ENCODE measurements around the gene INSRR.
A peak's percentile ranks its signal among the peaks of the same experiment; 100 is the strongest.

INSRR gene

DNA sequence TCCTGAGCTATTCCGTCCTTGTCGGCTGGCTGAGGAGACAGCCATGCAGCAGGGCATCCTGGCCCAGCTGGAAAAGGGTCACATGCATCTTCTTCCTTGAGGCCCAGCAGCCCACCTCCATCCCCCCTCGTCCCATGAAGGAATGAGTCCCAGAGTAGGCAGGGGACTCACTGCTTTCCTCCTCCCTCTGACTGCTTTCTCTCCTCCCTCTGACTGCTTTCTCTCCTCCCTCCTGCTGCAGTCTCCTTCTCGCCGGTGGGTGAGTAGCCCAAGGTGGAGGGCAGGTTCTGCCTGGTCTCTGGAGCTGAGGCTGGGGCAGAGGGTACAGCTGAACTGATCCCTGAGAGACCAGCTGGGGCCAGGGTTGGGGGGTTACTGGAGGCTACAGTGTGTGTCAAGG lies 15.2 kb upstream of the INSRR start:
- DNase-seq (ENCODE audit: low spot score): no peak

GRCh38 chr1:156873659-156874058 lies 14.7 kb upstream of the INSRR start:
- DNase-seq (ENCODE audit: low spot score): no peak

- no peak for DNase-seq (ENCODE audit: low spot score)
These were observed 10.5 kb upstream of the INSRR start for GRCh38 chr1:156869455-156869854.

DNA sequence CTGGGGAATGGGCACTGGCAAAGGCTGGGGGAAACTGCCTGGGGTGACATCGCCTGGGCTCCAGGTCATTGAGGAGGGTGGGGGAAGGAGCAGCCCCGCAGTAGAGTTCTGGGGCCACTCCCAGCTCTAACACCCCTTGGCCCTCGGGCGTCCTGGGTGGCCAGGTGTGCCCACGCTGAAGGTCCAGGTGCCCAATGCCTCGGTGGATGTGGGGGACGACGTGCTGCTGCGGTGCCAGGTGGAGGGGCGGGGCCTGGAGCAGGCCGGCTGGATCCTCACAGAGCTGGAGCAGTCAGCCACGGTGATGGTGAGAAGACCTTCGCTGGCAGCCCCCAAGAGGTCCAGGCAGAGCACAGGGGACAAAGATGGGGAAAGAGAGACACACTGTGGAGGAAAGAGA lies 9.4 kb upstream of the INSRR start:
- DNase-seq (ENCODE audit: low spot score): no peak

DNA sequence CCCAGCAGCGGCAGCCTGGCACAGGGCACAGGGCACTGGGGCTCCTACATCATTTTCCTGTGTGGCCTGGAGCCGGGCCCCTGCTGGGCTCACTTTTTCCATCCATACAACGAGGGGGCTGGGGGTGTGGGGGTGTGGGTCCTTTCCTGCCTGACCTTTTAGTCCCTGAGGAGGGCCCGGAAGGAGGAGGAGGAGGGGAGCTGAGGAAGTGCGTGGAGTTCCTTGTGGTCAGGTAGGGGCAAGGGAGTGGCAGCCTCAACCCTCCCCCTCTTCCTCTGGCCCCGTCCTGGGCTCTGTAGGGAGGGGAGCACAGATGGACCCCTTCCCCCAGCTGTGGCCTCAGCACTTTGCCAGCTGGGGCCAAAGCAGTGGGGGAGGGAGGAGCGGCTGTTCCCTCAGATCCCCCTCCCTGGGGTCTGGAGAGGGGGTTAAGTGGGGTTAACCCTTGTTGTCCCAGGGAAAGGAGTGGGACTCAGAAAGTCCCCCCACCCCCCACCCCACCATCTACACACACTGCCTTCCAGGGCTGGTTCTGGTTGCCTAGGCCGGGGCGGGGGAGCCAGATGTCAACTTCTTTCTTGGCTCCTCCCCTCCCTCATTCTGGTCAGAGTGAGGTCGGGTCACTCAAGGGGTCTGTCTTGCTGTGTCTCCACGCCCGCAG lies 7.5 kb upstream of the INSRR start:
- no peak for DNase-seq (ENCODE audit: low spot score)

DNA sequence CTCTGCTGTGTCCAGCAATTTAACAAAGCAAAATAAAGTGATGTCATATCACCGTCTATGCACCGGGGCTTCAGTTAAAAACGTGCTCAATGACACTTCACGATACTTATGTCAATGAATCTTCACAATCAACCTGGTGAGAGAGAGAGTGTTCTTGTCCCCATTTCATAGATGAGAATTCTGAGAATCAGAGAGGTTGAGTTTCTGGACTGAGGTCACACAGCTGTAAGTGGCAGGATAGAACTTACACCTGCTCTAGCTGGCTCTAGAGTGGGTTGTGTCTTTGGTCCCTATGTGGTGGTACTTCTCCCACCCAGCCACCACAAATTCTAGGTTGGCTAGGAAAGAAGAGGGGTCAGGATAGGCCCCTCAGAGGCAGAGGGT lies 6.9 kb upstream of the INSRR start:
- no peak for DNase-seq (ENCODE audit: low spot score)

DNA sequence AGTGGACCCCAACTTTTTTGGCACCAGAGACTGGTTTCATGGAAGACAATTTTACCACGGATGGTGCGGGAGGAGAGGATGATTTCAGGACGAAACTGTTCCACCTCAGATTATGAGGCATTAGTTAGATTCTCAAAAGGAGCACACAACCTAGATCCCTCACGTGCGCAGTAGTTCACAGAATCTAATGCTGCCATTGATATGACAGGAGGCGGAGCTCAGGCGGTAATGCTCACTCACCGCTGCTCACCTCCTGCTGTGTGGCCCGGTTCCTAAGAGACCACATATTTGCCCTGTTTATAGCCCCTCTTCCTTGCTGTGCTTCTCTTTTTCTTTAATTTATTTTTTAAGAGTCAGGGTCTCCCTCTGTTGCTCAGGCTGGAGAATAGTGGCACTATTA lies 6.3 kb upstream of the INSRR start:
- no peak for DNase-seq (ENCODE audit: low spot score)

DNA sequence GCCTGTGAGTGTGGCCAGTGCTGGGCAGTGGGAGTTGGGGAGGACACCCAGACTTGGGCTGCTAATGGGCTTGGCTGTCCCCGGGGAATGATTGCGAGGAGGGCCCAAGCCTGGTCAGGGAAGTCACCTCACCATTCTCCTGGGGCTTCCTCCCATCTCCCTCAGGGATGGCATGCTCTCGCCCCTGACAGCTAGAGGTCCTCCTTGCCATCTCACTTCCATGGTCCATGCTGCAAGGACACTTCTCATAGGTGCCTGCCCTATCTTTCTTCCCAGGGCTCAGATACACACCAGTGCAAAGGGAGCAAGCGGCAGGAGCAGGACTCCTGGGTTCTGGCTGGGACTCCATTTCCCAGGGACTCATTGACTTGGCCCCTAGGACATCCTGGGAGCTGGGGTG lies 5.9 kb upstream of the INSRR start:
- no peak for DNase-seq (ENCODE audit: low spot score)

- no peak for DNase-seq (ENCODE audit: low spot score)
These were observed 4.7 kb upstream of the INSRR start for GRCh38 chr1:156863631-156864030.

- no peak for DNase-seq (ENCODE audit: low spot score)
These were observed 4.2 kb upstream of the INSRR start for GRCh38 chr1:156862997-156863599.

DNA sequence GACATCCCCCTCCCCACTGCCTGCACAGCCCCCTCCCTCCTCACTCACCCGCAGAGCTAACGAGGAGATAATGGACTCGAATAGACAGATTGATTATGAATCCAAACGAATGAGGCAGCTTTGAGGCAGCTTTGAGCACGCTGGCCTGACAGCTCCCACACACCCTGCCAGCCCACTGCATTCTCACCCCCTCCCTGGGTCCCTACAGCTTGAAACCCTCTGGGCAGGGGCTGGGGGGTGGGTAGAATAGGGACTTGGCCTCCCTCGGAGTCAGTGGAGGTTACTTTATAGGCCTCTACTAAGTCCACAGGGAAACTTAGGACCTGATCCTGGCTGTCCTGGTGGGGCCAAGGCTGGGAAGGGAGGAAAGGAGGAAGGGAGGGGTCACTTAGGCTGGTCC lies 3.7 kb upstream of the INSRR start:
- DNase-seq (ENCODE audit: low spot score): no peak

- DNase-seq (ENCODE audit: low spot score): no peak
These were observed 1.9 kb upstream of the INSRR start, which contains the start of gene NTRK1 for GRCh38 chr1:156860628-156861423. NTRK1 (plus strand) TSS chr1:156860865; CDS start chr1:156860935, 70 bp downstream.

GRCh38 chr1:156860113-156860627 lies 1.3 kb upstream of the INSRR start:
- DNase-seq (ENCODE audit: low spot score): peak; percentile 34

DNA sequence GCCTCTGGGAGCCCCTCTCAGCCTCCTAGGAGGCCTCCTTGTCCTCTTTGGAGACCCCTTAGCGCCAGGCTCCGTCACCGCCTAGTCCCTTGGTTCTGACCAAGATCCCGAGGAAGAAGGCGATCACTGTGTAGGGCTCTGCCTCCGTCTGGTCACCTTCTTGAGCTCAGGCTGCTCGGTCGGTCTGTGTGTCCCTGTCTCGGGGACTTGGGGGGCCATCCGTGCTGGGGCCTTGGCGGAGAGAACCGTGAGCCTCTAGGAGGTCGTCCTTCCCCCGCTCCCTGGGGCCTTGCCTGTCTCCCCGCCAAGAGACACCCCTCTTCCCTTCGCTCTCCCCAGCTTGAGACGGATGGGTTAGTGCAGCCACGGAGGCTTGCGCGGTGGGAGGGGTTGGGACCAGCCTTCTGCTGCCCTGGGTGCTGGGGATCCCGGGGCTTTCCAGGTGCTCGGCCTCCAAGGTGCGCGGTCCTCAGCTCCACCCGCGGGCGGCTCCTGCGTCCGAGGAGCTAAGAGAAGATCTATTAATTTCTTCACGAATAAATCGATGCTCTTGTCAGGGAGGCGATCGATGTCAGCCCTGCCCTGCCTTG lies 701 bp upstream of the INSRR start:
- DNase-seq (ENCODE audit: low spot score): no peak

- no peak for DNase-seq (ENCODE audit: low spot score)
These were observed 361 bp downstream of the INSRR start for GRCh38 chr1:156858555-156858956.

GRCh38 chr1:156857532-156857931 lies 1.4 kb downstream of the INSRR start:
- no peak for DNase-seq (ENCODE audit: low spot score)

- DNase-seq (ENCODE audit: low spot score): no peak
These were observed 2.6 kb downstream of the INSRR start for GRCh38 chr1:156856282-156856785.

DNA sequence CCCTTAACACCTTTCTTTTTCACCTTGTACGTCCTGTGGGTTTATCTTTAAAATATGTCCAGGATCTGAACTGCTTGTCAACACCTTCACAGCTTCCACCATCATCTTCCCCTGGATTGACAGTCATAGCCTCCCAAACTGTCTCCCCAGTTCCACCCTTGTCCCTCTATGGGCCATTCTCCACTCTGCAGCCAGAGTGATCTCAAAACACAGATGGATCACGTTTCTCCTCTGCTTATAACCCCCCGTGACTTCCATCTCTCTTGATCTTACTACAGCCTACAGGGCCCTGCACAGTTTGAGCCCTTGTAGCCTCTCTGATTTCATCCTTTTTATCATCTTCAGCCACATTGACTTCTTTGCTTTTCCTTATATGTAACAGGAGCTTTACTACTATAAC lies 4.3 kb downstream of the INSRR start:
- DNase-seq (ENCODE audit: low spot score): no peak

GRCh38 chr1:156853761-156854160 lies 5.2 kb downstream of the INSRR start:
- DNase-seq (ENCODE audit: low spot score): no peak

- no peak for DNase-seq (ENCODE audit: low spot score)
These were observed 6.5 kb downstream of the INSRR start for GRCh38 chr1:156852418-156852874.

GRCh38 chr1:156851779-156852417 lies 7.0 kb downstream of the INSRR start:
- DNase-seq (ENCODE audit: low spot score): no peak

- no peak for DNase-seq (ENCODE audit: low spot score)
These were observed 9.8 kb downstream of the INSRR start for GRCh38 chr1:156849151-156849496.

Measured in kidney tubule cell (primary cell).